ENCODE measurements around the gene CHM. TPM values are rescaled to one million over a fixed set of nuclear protein-coding genes. Genes with fewer than 3 reads are reported as not detected.

Gene CHM, protein sequence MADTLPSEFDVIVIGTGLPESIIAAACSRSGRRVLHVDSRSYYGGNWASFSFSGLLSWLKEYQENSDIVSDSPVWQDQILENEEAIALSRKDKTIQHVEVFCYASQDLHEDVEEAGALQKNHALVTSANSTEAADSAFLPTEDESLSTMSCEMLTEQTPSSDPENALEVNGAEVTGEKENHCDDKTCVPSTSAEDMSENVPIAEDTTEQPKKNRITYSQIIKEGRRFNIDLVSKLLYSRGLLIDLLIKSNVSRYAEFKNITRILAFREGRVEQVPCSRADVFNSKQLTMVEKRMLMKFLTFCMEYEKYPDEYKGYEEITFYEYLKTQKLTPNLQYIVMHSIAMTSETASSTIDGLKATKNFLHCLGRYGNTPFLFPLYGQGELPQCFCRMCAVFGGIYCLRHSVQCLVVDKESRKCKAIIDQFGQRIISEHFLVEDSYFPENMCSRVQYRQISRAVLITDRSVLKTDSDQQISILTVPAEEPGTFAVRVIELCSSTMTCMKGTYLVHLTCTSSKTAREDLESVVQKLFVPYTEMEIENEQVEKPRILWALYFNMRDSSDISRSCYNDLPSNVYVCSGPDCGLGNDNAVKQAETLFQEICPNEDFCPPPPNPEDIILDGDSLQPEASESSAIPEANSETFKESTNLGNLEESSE
- total RNA-seq, result 12.0 and 15.0 TPM in 2 replicates

DNA sequence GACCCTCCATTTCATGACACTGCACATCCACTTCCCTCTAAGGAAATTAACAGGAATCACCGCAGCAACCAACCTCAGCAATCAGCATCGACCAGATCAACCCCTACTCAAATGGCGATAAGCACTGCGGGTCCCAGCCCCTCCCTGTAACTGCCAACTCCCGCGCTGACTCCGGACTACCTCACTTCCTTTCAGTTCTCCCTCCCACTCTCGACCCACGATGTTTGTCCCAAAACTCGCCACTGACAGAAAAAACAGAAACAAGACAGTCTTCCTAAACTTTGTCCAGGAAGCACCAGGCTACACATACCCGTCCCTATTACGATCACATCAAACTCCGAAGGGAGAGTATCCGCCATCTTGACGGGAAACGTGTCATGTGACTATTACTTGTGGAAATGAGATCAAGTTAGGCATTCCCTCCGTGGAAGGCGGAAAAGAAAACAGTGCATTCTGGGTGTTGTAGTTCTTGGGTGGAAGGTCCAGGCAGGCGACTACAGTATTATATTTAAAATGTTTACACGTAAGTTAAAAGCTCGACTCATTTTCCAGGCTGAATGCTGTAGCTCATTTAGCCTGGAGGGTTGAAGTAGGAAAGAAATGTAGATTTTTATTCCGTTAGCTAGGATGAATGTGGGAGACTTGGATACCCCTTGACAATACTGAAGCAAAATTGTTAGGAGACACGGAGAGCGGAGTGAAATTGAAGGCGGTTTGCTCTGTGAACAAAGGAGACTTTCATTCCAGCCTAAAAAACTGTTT is at the start of gene CHM:
TSS of gene CHM (minus strand) at position 385 of the 762 bp plus-strand sequence. CDS start at position 359, 26 bp downstream.
- H3K4me3 ChIP-seq (ENCODE audit: low read depth, low read length), result peak within 1 kb of the TSS; percentile 65
- TF ChIP-seq, protein P1, sequence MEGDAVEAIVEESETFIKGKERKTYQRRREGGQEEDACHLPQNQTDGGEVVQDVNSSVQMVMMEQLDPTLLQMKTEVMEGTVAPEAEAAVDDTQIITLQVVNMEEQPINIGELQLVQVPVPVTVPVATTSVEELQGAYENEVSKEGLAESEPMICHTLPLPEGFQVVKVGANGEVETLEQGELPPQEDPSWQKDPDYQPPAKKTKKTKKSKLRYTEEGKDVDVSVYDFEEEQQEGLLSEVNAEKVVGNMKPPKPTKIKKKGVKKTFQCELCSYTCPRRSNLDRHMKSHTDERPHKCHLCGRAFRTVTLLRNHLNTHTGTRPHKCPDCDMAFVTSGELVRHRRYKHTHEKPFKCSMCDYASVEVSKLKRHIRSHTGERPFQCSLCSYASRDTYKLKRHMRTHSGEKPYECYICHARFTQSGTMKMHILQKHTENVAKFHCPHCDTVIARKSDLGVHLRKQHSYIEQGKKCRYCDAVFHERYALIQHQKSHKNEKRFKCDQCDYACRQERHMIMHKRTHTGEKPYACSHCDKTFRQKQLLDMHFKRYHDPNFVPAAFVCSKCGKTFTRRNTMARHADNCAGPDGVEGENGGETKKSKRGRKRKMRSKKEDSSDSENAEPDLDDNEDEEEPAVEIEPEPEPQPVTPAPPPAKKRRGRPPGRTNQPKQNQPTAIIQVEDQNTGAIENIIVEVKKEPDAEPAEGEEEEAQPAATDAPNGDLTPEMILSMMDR (conservative IDR thresholded peaks at IDR 0.05; ENCODE audit: low read depth, low read length), result no peak
- peak; percentile 55 for DNase-seq (ENCODE audit: low read depth)

DNA sequence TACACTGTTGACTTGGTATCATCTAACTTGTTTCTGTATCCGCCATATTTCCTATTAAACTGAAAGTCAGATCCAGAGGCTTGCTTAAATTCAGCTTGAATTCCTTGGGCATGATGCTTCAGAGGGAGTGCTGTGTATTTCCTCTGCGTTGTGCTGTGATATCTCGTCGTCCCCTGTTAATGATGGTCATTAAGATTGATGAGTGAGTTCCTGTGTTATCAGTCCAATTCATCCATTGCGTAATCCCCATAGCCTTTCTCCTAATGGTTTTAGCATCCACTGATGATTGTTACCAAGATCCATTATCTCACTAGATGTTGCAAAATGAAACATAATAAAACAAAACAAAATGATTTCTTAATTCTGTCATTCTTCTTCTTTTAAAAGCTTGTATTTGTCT is 31.3 kb upstream of the CHM start:
- TF ChIP-seq, protein P1 (conservative IDR thresholded peaks at IDR 0.05; ENCODE audit: low read depth, low read length), result no peak
- H3K4me3 ChIP-seq (ENCODE audit: low read depth, low read length), result no peak overlapping the region
- no peak for DNase-seq (ENCODE audit: low read depth)

DNA sequence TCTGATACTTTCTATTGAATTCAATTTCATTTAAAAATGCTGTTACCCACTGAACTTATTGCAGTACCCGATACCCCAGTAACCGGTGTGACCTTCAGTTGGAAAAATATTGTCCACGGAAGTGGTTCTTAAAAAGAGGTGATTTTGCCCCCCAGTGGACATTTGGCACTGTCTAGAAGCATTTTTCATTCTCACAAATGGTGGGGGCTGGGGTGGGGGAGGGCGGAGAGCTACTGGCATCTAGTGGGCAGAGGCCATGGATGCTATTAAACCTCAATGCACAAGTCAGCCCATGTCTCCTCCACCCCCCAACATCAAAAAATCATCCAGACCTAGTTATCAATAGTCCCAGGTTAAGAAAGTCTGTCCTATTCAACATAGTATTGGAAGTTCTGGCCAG is 19.6 kb upstream of the CHM start:
- TF ChIP-seq, protein P1 (conservative IDR thresholded peaks at IDR 0.05; ENCODE audit: low read depth, low read length), result peak; percentile 2
- H3K4me3 ChIP-seq (ENCODE audit: low read depth, low read length), result no peak overlapping the region
- DNase-seq (ENCODE audit: low read depth), result no peak

DNA sequence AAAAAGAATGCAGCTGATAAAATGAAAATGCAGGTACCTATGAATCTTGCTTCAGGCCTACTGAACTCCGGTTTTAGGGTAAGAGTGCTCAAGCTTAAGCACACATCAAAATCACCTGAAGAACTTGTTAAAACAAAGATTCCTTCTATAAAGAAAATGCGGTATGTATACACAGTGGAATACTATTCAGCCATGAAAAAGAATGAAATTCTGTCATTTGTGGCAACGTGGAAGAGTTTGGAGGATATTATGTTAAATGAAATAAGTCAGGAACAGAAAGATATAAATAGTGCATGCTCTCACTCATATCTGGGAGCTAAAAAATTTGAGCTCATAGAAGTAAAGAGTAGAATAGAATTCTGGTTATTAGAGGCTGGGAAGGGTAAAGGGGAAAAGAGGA is 14.0 kb upstream of the CHM start:
- DNase-seq (ENCODE audit: low read depth), result no peak
- TF ChIP-seq, protein P1 (conservative IDR thresholded peaks at IDR 0.05; ENCODE audit: low read depth, low read length), result no peak
- H3K4me3 ChIP-seq (ENCODE audit: low read depth, low read length), result no peak overlapping the region

DNA sequence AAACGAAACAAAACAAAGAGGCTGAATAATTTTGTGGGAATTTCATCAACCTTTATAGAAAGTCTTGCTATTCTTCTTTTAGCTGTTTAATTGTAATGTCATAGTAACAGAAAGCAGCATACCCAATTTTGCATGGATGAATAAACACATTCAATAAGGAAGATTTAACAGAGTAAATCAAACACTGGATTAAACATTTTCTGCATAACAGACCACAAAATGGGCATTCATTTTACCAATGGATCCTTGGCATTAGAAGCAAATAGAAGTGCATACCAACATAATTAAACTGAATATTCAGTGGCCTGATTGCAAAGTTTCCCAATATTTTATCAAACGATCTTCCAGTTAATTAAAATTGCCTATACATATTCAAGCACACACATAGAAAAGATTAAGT is 4.4 kb upstream of the CHM start:
- no peak overlapping the region for H3K4me3 ChIP-seq (ENCODE audit: low read depth, low read length)
- TF ChIP-seq, protein P1 (conservative IDR thresholded peaks at IDR 0.05; ENCODE audit: low read depth, low read length), result no peak
- no peak for DNase-seq (ENCODE audit: low read depth)

DNA sequence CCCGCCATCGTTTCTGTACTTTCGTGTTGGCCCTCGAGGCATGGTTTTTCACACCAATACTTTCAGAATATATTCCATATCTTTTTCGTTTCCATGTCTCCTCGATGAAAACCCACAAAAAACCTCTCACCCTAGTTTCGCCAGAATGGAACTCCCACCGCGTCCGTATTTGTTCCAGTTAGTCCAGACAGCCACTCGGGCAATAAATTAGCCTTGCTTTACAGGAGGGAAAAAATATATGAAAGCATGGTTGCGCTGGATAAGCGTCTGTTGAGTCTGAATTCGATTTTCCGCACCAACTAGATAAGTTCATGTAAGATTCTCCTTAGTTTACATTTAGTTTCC is 550 bp upstream of the CHM start:
- DNase-seq (ENCODE audit: low read depth), result no peak
- H3K4me3 ChIP-seq (ENCODE audit: low read depth, low read length), result peak overlapping the region; percentile 65
- TF ChIP-seq, protein P1 (conservative IDR thresholded peaks at IDR 0.05; ENCODE audit: low read depth, low read length), result no peak

Data from epithelial cell of proximal tubule (primary cell).